WERI-Rb-1 (cell line): ENCODE data around the gene GPR148.
A peak's percentile ranks its signal among the peaks of the same experiment; 100 is the strongest.

Source experiments
- DNase-seq: peaks from one replicate; pipeline ENCODE4 v3.0.0-alpha.2; 2020
- H3K27ac ChIP-seq: fragments of 250-450 bp; sonication (Bioruptor Pico); 2 replicates; pipeline ENCODE4 v1.5.1; 2020; ENCODE audit warnings: mild to moderate bottlenecking, moderate library complexity
- H3K27me3 ChIP-seq: fragments of 250-450 bp; sonication (Bioruptor Pico); 2 replicates; pipeline ENCODE4 v1.5.1; 2021; ENCODE audit warnings: mild to moderate bottlenecking, low read depth, moderate library complexity; ENCODE audit not compliant: insufficient read depth, severe bottlenecking
- H3K36me3 ChIP-seq: fragments of 250-450 bp; sonication (Bioruptor Pico); 2 replicates; pipeline ENCODE4 v1.5.1; 2020; ENCODE audit warnings: mild to moderate bottlenecking, moderate library complexity
- H3K4me3 ChIP-seq: 2 replicates; pipeline ENCODE4 v1.5.1; 2011; ENCODE audit warnings: low read depth, mild to moderate bottlenecking, control low read depth, low read length
- H3K9me3 ChIP-seq: fragments of 250-450 bp; sonication (Bioruptor Pico); 2 replicates; pipeline ENCODE4 v1.5.1; 2021; ENCODE audit warnings: mild to moderate bottlenecking, moderate library complexity; ENCODE audit not compliant: severe bottlenecking
- TF ChIP-seq, protein P1 (sequence below): IDR thresholded peaks from 2 replicates; pipeline ENCODE4 v1.5.1; 2011; ENCODE audit warnings: low read depth, mild to moderate bottlenecking, control low read depth, inconsistent platforms, low read length

GPR148 gene

DNA sequence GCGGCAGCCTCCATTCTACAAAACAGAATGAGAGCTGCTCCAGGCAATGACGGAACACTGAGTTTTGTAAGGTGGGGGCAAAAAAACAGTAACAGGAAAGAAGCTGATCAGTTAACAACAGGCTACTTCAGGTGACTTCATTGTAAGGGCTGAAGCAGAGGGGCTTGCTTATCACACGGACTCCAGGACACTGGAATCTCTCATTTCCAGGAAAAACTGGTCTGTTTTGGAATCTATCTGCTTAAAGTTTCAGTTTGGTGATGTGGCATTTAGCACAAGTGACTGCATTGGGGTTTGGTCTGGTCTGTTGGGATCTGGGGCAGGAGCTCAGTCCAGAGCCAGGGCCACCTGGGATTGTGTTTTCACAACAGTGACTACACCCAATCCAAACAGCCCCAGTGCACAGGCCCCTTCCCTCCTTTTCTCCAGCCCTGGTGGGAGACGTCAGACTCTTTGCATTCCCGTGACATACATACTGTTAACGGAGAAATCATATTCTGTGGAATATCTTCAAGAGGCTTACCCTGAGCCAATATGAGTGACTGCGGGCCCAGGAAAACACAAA, 40.6 kb downstream of the GPR148 start:
- Histone ChIP-seq H3K27ac (no peak overlapping the region), H3K4me3 (no peak overlapping the region), H3K36me3 (peaks cover 4% of the 10 kb centered on the region), H3K9me3 (no peaks in the 10 kb centered on the region), H3K27me3 (no peaks in the 10 kb centered on the region)
- no peak for DNase-seq
- TF ChIP-seq, protein P1, sequence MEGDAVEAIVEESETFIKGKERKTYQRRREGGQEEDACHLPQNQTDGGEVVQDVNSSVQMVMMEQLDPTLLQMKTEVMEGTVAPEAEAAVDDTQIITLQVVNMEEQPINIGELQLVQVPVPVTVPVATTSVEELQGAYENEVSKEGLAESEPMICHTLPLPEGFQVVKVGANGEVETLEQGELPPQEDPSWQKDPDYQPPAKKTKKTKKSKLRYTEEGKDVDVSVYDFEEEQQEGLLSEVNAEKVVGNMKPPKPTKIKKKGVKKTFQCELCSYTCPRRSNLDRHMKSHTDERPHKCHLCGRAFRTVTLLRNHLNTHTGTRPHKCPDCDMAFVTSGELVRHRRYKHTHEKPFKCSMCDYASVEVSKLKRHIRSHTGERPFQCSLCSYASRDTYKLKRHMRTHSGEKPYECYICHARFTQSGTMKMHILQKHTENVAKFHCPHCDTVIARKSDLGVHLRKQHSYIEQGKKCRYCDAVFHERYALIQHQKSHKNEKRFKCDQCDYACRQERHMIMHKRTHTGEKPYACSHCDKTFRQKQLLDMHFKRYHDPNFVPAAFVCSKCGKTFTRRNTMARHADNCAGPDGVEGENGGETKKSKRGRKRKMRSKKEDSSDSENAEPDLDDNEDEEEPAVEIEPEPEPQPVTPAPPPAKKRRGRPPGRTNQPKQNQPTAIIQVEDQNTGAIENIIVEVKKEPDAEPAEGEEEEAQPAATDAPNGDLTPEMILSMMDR: no peak

DNA sequence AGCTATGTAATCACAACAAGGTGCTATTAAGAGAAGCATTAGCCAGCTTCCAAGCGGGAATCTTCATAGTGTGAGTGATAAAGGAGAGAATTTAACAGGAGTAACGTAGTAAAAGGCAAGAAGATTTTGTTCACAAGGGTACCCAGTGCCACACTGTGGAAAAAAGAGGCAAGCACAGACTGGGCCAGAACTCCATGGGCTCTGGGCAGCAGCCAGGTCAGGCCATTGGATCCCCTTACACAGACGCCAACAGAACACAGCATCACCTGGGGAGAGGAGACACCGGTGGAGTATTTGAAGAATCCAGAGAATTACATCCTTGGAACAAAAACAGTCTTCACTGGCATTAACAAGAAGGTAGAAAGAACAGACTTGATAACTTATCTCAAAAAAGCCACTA, 47.7 kb downstream of the GPR148 start:
- no peak for DNase-seq
- Histone ChIP-seq H3K4me3 (no peak overlapping the region), H3K27me3 (no peaks in the 10 kb centered on the region), H3K36me3 (no peaks in the 10 kb centered on the region), H3K9me3 (no peaks in the 10 kb centered on the region), H3K27ac (no peak overlapping the region)
- TF ChIP-seq, protein P1: peak; percentile 23; the same call in 1 of the 2 replicates

DNA sequence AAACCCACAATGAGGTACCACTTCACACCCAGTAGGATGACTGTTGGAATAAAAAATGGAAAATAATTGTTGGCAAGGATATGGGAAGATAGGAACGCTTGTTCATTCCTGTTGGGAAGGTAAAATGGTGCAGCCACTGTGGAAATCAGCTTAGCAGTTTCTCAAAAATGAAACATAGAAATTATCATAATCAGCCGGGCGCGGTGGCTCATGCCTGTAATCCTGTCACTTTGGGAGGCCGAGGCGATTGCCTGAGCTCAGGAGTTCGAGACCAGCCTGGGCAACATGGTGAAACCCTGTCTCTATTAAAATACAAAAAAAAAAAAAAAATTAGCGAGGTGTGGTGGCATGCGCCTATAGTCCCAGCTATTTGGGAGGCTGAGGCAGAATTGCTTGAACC, 49.9 kb downstream of the GPR148 start:
- H3K9me3 ChIP-seq: peaks cover 2% of the 10 kb centered on the region
- no peak overlapping the region for H3K27ac ChIP-seq
- TF ChIP-seq, protein P1: no peak
- H3K27me3 ChIP-seq: no peaks in the 10 kb centered on the region
- H3K4me3 ChIP-seq: no peak overlapping the region
- H3K36me3 ChIP-seq: no peaks in the 10 kb centered on the region
- no peak for DNase-seq
